SKM-1 treated with dmso at 0.1 percent for 144 hours (cell line): ENCODE results near the gene LHFPL2.

ENCODE experiments used
- DNase-seq: peaks from one replicate; lab custom pipeline; 2025; ENCODE audit not compliant: unreplicated experiment; lab: John Stamatoyannopoulos, UW

Gene LHFPL2

GRCh38 chr5:78547731-78548615, 100.6 kb downstream of the LHFPL2 start:
- no peak for DNase-seq

DNA sequence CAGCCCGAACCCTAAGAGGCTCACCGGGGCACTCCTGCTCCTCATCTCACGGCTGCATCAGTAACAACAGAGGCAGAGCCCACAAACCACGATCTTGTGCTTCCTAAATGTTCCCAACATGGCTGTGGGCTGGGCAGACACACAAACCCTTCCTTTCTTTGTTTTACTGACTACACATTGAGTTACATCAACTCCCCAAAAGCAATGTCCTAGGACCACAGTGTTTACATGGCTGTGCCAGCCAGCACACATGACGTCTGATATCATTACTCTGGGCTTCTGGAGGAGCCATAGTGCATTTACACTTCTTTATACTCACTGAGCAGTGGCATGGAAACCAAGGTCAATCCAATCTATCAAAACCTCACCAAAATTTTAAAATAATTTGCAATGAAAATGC, 101.4 kb downstream of the LHFPL2 start:
- DNase-seq: no peak

- no peak for DNase-seq
Observed at GRCh38 chr5:78546276-78546996, 102.1 kb downstream of the LHFPL2 start.

- no peak for DNase-seq
Observed at GRCh38 chr5:78545406-78545805, 103.2 kb downstream of the LHFPL2 start.

GRCh38 chr5:78544561-78545201, 103.9 kb downstream of the LHFPL2 start:
- no peak for DNase-seq

GRCh38 chr5:78543916-78544315, 104.7 kb downstream of the LHFPL2 start:
- no peak for DNase-seq

DNA sequence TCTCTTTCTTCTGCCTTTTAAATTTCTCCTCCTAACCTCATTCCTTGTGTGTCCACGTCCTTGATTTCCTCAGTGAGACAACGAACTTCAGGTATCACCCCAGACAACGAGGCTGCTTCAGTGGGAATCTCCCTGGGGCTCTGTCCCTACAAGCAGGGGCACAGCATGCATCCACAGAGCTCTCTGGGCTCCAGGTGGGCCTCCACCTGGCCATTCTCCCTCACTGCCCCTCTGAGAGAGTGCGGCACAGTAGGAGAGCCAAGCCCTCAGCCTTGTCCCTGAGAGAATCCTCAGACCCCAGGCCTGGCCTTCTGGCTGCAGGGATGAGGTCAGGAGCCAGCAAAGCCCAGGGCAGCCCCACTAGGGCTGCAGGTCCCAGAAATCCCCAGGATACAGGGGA, 105.3 kb downstream of the LHFPL2 start:
- DNase-seq: no peak

DNA sequence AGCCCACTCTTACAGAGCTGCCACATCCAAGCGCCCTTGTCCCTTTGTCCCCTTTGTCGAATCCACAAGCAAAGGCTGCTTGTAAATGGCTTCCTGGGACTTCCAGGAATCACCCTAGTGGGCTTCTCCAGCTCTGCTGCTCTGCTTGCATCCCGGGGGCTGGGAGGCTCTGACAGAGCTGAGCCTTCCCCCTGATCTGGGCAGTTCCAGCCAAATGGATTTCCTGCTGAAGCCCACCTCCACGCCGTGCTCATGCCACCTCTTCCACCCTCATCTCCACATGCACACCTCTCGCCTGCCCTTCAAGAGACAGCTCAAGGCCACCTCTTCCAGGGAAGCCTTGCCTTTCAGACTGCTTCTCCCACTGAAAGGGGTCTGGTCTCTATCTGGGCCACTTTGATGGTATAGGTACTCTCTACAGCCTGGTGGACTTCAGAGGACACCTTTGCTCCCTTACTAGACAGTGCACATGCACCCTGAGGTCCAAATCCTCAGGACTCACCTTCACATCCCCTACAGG, 106.2 kb downstream of the LHFPL2 start:
- DNase-seq: no peak

GRCh38 chr5:78541086-78541654, 107.4 kb downstream of the LHFPL2 start:
- DNase-seq: no peak

- peak; percentile 86 for DNase-seq
Observed at GRCh38 chr5:78540335-78541085, 108.1 kb downstream of the LHFPL2 start.

DNA sequence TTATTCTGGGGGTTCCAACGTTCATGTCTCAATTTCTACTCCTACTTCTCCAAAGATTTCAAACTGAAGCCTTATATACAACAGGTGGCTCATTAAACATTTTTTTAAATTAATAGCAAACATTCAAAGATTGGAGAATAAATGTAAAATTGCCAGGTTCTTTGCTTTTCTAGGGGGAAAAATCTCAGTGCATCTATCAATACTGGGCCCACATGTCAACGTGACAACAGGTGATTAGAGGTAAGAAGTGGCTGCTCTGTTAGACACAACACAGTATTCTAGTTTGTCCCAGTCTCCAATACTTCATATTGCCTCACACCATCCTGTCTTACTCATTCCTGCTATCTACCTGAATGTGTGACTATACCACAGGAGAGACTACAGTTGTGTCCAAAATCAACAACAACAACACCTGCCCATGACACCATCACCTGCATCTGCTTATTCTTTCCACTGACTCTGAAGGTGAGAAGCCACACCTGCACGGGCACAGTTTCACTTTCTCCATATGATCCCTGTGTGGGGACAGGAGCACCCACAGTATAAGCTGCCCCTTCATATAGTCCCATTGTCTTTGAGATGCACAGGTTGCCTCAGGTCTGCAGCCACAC, 110.2 kb downstream of the LHFPL2 start:
- DNase-seq: no peak

GRCh38 chr5:78537821-78538220, 110.8 kb downstream of the LHFPL2 start:
- DNase-seq: no peak

GRCh38 chr5:78537411-78537810, 111.2 kb downstream of the LHFPL2 start:
- no peak for DNase-seq

GRCh38 chr5:78536661-78537196, 111.8 kb downstream of the LHFPL2 start:
- DNase-seq: no peak

DNA sequence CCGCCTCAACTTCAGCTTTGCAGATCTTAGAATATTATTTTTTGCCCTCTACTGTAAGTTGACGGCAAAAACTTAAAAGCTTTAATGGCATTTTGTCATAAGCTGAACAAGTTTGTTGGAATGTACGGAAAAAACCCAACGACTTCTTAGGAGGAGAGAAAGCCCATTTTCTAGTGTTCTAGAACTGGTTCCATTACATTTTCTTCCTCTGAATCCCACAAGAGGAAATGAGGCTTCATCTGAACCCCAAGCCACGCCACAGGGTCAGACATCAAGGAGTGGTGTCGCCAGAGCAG, 113.7 kb downstream of the LHFPL2 start:
- no peak for DNase-seq

GRCh38 chr5:78534148-78534904, 114.2 kb downstream of the LHFPL2 start:
- DNase-seq: no peak

DNA sequence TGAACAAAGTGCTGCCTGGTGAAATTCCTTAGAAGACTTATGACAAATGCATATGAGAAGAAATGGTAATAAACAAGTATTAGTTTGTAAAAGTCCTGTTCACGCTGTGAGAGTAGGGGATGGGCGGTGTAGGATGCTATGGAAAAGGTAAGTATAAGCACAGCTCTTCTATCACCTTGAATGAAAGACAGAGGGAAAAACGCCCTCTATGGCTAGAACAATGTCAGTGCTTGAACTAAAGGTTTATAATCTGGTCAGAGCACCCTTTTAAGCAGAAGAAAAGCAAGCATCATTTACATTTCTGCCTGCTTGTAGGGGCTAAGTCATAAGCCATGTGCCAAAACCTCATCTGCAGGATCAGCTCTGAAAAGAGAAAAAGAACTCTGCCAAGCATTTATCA, 115.2 kb downstream of the LHFPL2 start:
- no peak for DNase-seq

DNA sequence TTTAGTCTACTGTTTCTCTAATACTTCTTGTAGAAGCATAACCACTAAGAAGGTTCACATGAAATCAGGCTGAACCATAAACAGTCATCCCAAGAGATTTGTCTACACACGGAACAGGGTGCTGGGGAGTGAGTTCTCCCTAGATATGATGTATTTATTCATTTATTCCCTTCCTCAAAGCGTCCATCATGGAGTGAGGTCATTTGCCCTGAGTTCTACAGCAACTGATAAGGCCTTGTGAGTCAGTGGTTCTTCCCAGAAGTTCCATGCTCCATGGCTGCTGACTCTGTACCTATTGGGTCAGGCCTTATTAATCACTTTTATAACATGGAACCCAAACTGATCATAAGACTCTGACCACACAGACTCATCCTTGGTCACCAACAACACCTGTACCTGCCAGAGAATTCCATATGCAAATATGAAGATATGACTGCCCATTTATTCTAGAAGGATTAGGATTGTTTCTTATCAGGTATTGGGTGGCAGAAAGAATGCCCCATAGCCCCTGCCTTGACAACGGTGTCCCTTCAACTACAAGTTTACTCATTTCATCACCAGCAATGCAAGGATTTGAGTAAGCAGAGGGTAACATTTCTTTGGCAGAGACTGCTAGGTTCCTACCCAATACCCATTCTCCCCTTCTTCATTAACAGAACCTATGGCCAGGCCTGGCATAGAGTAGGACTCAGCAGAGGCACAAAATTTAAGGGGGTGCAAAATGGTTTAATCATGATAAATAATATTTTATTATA, 118.1 kb downstream of the LHFPL2 start:
- DNase-seq: no peak

DNA sequence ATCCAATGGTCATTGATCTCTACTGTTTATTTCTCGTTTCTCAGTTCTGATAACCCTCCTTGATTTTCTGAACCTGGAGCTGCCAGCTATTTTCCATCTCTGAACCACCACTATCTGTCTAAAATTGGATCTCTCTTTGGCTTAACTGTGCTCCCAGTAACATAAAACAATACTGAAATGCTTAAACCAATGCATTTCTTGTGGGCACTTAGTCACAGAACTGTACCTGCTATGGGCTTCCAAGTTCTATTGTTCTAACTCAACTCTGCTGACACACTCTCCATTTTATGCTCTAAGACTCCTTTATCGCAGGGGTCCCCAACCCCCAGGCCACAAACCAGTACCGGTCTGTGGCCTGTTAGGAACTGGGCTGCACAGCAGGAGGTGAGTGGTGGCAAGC, 120.6 kb downstream of the LHFPL2 start:
- no peak for DNase-seq
